ENCODE data around the gene DISC1. TPM values are rescaled to one million over a fixed set of nuclear protein-coding genes. Genes with fewer than 3 reads are reported as not detected.
"Not testable (repeated sequence)": the region's sequence is repeated elsewhere in the genome, so short reads cannot be mapped to it uniquely, and the experiment has no call there.

The DISC1 gene
- total RNA-seq, 2 donors from 2014 or later, result 2.3 to 7.0 TPM

DNA sequence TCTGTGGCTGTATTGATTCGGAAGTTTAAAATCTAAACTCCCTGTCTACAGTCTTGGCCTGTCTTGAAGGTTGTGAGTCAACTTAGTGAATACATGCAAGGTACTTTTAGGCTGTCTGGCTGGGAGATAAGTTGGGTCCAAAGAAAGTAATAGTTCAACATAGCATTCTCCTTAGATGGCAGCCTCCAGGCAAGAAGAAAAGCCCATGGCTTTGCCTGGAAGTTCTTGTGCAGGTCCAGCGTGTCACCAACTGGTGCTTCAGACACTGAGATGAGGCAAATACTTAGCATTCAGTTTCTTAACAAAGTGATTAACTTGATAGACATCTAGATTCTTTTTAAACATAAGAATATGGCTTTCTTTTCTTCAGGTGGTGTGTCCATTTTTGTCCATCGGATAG, 328.2 kb downstream of the DISC1 start:
- H3K36me3 ChIP-seq (replicated peaks in 1 of 2; ENCODE audit: insufficient read depth in 1 of 2, low read depth in 2 of 2), result no peaks in the 10 kb centered on the region
- H3K4me3 ChIP-seq, result no peak overlapping the region
- no peak for ATAC-seq
- no peak overlapping the region for H3K27ac ChIP-seq
- no peak for TF ChIP-seq POLR2A (IDR thresholded peaks at IDR 0.05)
- no peak for TF ChIP-seq CTCF (IDR thresholded peaks at IDR 0.05)
- no peaks in the 10 kb centered on the region for H3K4me1 ChIP-seq
- intact Hi-C loops (cut with DNase I), result no loop called here
- no peaks in the 10 kb centered on the region for H3K27me3 ChIP-seq
- 91 to 93% methylated on average over 3 of the region's 3 CpGs for WGBS, 2 donors
- no peak for DNase-seq
- H3K9me3 ChIP-seq, result no peaks in the 10 kb centered on the region

DNA sequence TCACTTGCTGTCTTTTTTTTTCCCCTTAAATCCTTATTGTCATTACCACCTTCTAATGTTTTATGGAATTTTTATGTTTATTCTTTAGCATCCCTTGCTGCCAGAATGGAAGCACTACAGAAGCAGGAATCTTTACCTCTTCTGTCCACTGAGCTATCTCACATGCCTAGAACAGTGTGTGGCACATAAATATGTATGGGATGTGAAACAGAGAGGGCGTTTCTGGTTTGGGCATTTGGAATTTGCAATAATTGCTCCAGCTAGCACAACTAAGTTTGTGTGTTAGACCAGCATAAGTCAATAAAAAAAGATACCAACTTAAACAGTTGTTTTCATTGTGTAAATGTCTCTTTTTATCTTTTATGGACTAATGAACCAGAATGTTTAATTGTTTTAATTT, 330.8 kb downstream of the DISC1 start:
- no peak overlapping the region for H3K4me3 ChIP-seq
- no peak for DNase-seq
- no peak overlapping the region for H3K27ac ChIP-seq
- no peaks in the 10 kb centered on the region for H3K9me3 ChIP-seq
- H3K36me3 ChIP-seq (replicated peaks in 1 of 2; ENCODE audit: insufficient read depth in 1 of 2, low read depth in 2 of 2), result no peaks in the 10 kb centered on the region
- intact Hi-C loops (cut with DNase I), result no loop called here
- H3K4me1 ChIP-seq, result no peaks in the 10 kb centered on the region
- no peak for ATAC-seq
- WGBS, 2 donors, result 35 to 40% methylated on average over 1 of the region's 1 CpG
- H3K27me3 ChIP-seq, result no peaks in the 10 kb centered on the region
- no peak for TF ChIP-seq CTCF (IDR thresholded peaks at IDR 0.05)
- TF ChIP-seq POLR2A (IDR thresholded peaks at IDR 0.05), result no peak

GRCh38 chr1:231958448-231958847, 331.9 kb downstream of the DISC1 start:
- H3K27me3 ChIP-seq, result no peaks in the 10 kb centered on the region
- no peaks in the 10 kb centered on the region for H3K36me3 ChIP-seq (replicated peaks in 1 of 2; ENCODE audit: insufficient read depth in 1 of 2, low read depth in 2 of 2)
- no peaks in the 10 kb centered on the region for H3K4me1 ChIP-seq
- TF ChIP-seq CTCF (IDR thresholded peaks at IDR 0.05) (no peak), POLR2A (IDR thresholded peaks at IDR 0.05) (no peak)
- intact Hi-C loops (cut with DNase I), result no loop called here
- no peak overlapping the region for H3K27ac ChIP-seq
- WGBS, 2 donors, result 53 to 65% methylated on average over 4 of the region's 4 CpGs
- H3K4me3 ChIP-seq, result no peak overlapping the region
- DNase-seq, result no peak
- no peak for ATAC-seq
- no peaks in the 10 kb centered on the region for H3K9me3 ChIP-seq

DNA sequence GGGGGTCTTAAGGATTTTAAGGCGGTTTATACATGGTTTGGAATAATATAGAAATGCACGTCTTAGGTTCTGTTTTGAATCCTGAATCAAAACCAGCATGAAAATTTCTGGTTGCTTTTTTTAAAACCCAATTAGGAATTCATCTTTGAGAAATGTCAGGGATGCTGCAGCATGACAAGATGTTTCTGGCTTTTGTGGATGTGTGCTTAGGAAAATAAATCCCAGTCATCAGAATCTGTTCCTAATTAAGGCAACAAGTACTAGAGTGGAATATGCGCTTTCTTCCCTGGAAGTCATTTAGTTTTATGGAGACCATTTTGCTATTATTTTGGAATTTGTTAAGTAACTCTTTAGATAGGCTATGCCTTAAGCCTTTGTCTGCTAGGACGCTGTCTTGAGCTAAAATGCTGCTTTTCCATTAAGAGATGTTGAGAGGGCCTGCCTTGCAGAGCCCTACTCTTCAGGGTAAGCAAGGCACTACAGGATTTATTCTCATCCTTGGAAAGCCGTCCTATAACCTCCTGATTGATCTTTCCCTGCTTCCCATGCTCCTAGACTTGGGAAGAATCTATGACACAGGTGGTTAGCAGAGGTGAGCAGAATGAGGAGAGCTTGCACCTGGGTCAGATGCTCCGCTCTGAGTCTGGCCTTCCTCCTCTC, 332.8 kb downstream of the DISC1 start:
- Histone ChIP-seq H3K9me3 (no peaks in the 10 kb centered on the region), H3K36me3 (replicated peaks in 1 of 2; ENCODE audit: insufficient read depth in 1 of 2, low read depth in 2 of 2) (no peaks in the 10 kb centered on the region), H3K27ac (no peak overlapping the region), H3K4me3 (no peak overlapping the region), H3K27me3 (no peaks in the 10 kb centered on the region), H3K4me1 (no peaks in the 10 kb centered on the region)
- no peak for DNase-seq
- intact Hi-C loops (cut with DNase I), result no loop called here
- no peak for ATAC-seq
- TF ChIP-seq CTCF (IDR thresholded peaks at IDR 0.05) (no peak), POLR2A (IDR thresholded peaks at IDR 0.05) (no peak)
- 82 to 86% methylated on average over 6 of the region's 6 CpGs for WGBS, 2 donors

DNA sequence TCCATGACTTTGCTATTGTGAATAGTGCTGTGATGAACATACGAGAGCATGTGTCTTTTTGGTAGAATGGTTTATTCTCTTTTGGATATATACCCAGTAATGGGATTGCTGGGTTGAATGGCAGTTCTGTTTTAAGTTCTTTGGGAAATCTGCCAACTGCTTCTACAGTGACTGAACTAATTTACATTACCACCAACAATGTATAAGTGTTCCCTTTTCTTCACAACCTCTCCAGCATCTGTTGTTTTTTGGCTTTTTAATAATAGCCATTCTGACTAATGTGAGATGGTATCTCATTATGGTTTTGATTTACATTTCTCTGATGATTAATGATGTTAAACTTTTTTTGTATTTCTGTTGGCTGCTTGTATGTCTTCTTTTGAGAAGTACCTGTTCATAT, 335.2 kb downstream of the DISC1 start:
- H3K27ac ChIP-seq; H3K27me3 ChIP-seq; H3K36me3 ChIP-seq (replicated peaks in 1 of 2; ENCODE audit: insufficient read depth in 1 of 2, low read depth in 2 of 2); H3K9me3 ChIP-seq; intact Hi-C loops (cut with DNase I); DNase-seq; H3K4me1 ChIP-seq; H3K4me3 ChIP-seq; ATAC-seq: not testable (repeated sequence)
- WGBS, 2 donors, result 76 to 80% methylated on average over 1 of the region's 1 CpG
